GM21576 (cell line): ENCODE data around the gene TMEM123.
A peak's percentile ranks its signal among the peaks of the same experiment; 100 is the strongest.
"Not testable (repeated sequence)": the region's sequence is repeated elsewhere in the genome, so short reads cannot be mapped to it uniquely, and the experiment has no call there.

Source experiments
- ATAC-seq: cut with Tn5 transposase; IDR thresholded peaks from one replicate; pipeline ENCODE4 v1.9.1; 2021; ENCODE audit warnings: mild to moderate bottlenecking, moderate library complexity; ENCODE audit not compliant: unreplicated experiment

The TMEM123 gene

GRCh38 chr11:102396708-102397563 lies 55.6 kb downstream of the TMEM123 start:
- ATAC-seq: no peak

- no peak for ATAC-seq
Observed at GRCh38 chr11:102395720-102396393, 56.7 kb downstream of the TMEM123 start.

DNA sequence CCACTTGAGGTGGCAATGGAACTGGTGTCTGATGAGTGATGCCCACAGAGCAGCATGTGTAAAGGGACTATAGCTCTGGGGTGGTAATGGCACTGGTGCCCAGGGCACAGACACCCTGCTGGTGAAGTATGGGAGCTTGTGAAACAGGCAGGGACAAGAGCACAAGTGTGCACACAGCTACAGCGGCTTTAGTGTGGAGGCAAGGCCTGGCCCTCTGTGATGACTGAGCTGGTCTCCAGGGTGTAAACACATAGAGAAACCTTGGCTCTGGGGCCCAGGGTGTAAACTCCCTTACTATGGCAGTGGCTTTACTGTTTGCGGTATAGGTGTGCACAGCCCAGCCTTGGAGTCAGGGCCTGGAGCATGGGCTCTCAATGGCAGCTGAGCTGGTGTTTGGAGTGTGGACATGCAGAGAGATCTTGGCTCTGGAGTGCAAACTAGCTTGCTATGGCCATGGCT lies 59.3 kb downstream of the TMEM123 start:
- no peak for ATAC-seq

GRCh38 chr11:102391549-102392237 lies 60.9 kb downstream of the TMEM123 start:
- no peak for ATAC-seq

GRCh38 chr11:102390667-102391465 lies 61.7 kb downstream of the TMEM123 start:
- ATAC-seq: peak; percentile 77

GRCh38 chr11:102389253-102389652 lies 63.3 kb downstream of the TMEM123 start:
- no peak for ATAC-seq

GRCh38 chr11:102387043-102387781 lies 65.4 kb downstream of the TMEM123 start:
- no peak for ATAC-seq

DNA sequence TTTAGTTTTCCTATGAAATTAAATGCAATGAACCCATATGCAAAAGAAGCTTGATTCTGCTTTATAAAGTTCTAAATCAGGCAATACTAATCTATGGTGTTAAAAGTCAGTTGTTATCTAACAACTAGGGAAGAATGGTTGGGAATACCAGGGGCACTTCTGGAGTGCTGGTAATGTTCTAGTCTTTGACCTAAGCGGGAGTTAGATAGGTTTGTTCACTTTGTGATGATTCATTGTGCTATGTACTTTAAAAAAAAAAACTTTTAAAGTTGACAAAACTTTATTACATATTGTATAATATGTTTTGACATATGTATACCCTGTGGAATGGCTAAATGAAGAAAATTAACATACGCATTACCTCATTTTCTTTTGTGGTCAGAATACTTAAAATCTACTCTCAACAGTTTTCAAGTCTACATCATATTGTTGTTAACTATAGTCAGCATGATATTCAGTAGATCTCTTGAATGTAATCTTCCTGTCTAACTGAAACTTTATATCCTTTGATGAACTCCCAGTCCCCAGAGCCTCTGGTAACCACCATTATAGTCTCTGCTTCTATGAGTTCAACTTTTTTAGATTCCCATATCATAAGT lies 66.3 kb downstream of the TMEM123 start:
- ATAC-seq: no peak

DNA sequence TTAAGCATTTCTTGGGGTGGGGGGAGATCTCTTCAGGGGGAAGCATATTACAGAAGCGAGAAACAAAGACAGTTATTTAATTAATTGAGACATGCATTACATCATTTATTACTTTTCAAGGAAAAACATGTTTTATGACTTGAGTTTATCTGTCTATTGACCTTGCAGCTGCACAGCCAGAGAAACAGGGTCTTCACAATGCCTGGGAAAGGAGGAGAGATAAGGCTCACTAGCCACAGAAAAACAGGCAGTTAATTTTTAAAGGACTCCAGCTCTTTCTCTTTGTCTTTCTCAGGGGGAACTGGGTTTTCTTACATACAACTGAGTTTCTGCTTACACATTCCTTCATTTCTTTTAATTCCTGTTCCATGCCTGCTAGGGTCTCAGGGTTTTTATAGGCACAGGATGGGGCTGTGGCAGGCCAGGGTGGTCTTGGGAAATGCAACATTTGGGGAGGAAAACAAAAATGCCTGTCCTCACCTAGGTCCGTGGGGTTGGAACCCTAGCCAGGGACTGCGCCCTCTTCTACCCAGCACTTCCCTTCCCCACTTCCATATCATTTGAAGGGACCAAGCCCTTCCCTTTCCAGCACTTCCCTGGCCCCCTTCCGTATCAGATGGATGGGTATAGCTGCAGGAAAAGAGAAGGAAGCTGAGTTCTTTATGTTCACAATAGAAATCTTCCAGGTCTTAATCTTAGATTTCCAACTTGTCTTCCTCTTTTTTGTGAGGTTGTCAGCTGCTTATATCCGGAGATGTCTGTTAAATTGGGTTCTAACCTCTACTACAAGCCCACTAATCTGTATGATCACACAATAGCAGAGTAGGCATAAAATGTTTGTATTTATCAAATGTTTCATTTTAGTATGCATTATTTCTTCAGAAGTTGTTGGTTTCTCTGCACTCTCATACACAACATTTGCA lies 67.2 kb downstream of the TMEM123 start:
- ATAC-seq: no peak

GRCh38 chr11:102384419-102385079 lies 68.0 kb downstream of the TMEM123 start:
- ATAC-seq: no peak

DNA sequence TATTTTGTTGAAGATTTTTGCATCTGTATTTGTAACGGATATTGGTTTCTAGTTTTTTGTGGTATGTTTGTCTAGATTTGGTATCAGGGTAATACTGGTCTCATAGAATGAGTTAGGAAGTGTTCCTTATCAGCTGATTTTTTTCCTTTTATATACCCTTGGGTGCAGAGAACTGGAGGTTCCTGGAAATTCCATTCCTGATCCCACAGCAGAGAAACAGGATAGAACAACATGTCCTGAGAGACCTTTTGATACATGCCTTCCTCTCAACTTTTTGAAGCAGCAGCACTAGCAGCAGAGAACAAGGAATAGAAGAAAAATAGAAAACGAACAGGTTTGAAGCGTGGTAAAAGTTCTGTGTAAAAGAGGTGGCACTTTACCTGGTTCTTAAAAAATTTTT lies 68.7 kb downstream of the TMEM123 start:
- no peak for ATAC-seq

DNA sequence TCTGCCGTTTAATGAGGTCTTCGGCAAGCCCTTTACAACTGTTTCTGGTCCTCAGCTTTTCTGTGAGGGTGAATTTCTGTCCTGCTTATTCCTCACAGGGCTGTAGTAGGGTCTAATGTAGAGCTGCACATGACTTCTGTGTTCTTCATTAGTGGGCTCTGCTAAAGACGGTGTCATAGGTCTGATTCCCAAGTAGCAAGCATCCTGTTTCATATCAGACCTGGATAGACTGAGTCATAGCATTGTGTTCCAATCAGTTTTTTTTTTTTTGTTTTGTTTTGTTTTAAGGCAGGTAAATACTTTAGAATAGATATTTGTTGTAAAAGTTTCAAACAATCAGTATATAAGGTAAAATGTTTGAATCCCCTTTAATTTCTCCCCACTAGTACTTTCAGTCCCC lies 70.2 kb downstream of the TMEM123 start:
- no peak for ATAC-seq

GRCh38 chr11:102378818-102379217 lies 73.7 kb downstream of the TMEM123 start:
- ATAC-seq: no peak

DNA sequence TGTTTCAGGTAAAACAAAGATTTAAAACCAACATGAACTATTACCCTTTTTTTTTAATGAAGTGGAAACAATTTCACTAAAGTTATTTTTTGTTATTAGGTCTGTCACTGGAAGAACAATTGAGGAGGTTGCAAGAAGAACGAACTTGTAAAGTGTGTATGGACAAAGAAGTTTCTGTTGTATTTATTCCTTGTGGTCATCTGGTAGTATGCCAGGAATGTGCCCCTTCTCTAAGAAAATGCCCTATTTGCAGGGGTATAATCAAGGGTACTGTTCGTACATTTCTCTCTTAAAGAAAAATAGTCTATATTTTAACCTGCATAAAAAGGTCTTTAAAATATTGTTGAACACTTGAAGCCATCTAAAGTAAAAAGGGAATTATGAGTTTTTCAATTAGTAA lies 74.7 kb downstream of the TMEM123 start:
- ATAC-seq: no peak

DNA sequence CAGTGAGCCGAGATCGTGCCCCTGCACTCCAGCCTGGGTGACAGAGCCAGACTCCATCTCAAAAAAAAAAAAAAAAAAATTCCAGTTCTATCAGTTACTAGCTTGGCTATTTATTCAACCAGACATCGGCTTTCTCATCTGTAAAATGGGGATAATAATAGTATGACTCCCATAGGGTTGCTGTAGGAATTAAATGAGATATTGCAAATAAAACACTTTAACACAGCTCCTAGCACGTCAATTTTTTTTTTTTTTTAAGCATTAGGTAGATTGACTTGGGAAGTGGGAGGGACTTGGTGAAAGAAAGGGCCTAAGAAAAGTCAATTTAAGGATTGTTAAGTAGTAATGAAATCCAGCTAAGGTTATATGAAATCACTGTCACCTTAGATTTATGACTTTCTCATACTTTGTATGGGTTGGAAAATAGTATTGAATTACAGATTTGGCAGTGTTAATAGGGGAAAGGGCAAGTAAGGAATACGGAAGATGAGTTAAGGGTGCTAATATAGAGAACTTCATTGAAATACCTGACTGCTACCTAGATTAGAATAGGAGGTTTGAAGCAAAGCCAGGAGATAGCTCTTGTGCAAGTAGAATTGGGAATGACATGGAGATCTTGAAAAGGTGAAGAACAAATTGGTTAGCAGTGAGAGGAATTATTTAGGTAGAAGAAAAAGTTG lies 76.7 kb downstream of the TMEM123 start:
- no peak for ATAC-seq

DNA sequence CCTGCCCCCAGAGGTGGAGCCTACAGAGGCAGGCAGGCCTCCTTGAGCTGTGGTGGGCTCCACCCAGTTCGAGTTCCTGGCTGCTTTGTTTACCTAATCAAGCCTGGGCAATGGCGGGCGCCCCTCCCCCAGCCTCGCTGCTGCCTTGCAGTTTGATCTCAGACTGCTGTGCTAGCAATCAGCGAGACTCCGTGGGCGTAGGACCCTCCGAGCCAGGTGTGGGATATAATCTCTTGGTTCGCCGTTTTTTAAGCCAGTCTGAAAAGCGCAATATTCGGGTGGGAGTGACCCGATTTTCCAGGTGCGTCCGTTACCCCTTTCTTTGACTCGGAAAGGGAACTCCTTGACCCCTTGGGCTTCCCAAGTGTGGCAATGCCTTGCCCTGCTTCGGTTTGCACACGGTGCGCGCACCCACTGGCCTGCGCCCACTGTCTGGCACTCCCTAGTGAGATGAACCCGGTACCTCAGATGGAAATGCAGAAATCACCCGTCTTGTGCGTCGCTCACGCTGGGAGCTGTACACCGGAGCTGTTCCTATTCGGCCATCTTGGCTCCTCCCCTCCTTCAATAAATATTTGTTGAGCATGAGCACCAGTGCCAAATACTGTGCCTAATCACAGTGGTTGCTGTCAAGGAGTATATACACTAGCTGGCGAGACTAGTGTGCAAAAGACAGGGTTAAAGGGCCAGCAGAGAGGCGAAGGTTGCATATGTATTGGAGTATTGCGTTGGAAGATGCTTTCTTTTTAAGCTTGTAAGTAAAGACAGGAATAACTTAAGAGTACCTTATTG lies 77.7 kb downstream of the TMEM123 start:
- ATAC-seq: not testable (repeated sequence)

DNA sequence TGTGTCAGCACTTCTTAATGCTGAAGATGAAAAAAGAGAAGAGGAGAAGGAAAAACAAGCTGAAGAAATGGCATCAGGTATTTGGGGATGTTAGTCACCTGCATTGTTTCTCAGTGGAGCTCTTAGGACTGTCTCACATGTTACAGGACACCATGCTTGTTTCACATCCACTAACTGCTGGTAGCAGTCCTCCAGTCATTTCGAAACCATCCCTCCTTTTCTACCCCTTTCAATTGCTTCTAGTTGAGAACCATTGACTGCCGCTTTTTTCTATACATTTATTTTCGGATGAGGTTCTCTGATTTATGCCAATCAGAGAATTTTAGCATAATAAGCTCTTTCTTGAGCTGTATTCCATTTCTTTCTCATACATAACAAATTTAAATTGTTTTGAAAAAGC lies 84.1 kb downstream of the TMEM123 start:
- ATAC-seq: peak; percentile 100
